Measurements from ENCODE around the gene RTEL1.

The RTEL1 gene

DNA sequence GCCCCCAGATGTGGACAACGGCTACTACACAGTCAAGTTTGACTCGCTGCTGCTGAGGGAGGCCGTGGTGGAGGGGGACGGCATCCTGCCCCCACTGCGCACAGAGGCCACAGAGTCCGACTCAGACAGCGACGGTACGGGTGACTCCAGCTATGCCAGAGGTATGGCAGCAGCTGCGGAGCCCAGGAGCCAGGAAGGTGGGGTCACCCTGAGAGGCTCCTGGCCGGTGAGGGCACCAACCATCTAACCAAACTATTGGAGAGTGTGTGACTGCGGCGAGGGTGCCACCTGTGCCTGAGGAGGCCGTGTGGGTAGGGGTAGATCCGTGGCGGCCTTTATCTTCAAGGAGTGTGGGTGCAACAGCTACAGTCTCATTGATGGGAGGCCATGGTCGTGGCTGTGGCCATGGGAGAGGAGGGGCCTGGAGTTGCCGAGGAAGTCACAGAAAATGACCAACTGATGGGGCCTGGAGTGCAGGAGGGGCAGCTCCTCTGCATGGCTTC lies 75.5 kb downstream of the RTEL1 start:
- TF ChIP-seq CTCF (IDR thresholded peaks at IDR 0.05; ENCODE audit: low read length) = no peak
- no peak for TF ChIP-seq EZH2 (IDR thresholded peaks at IDR 0.05; ENCODE audit: borderline replicate concordance, low read length)
- H3K4me3 ChIP-seq (ENCODE audit: low read depth, low read length, poor library complexity, severe bottlenecking) = no peak overlapping the region
- peaks cover 23% of the 10 kb centered on the region for H3K36me3 ChIP-seq (ENCODE audit: insufficient read depth, low read length)
- no peaks in the 10 kb centered on the region; the same call in 1 of the 2 replicates for H3K27me3 ChIP-seq (ENCODE audit: insufficient read depth, low read length)
- no peak overlapping the region for H3K4me2 ChIP-seq (ENCODE audit: low read length)
- no peak overlapping the region for H2AFZ ChIP-seq (ENCODE audit: low read length)
- H3K4me1 ChIP-seq (ENCODE audit: insufficient read depth, low read length, severe bottlenecking) = peaks cover 50% of the 10 kb centered on the region
- no peaks in the 10 kb centered on the region for H4K20me1 ChIP-seq (ENCODE audit: insufficient read depth, low read length)
- 0 out of 2 replicates have a peak, but pooled peaks cover 1% of the 10 kb centered on the region for H3F3A ChIP-seq (ENCODE audit: insufficient read depth, low read length)
- no peaks in the 10 kb centered on the region for H3K79me2 ChIP-seq (ENCODE audit: insufficient read depth, low read length)
- H3K9ac ChIP-seq (ENCODE audit: low read length) = no peak overlapping the region
- no peaks in the 10 kb centered on the region for H3K9me3 ChIP-seq (ENCODE audit: low read length)
- no peak overlapping the region for H3K27ac ChIP-seq (ENCODE audit: low read depth, low read length, poor library complexity, severe bottlenecking)
- H3K9me2 ChIP-seq (ENCODE audit: low read depth, low read length) = no peaks in the 10 kb centered on the region

GRCh38 chr20:63734111-63734945 lies 76.2 kb downstream of the RTEL1 start:
- H2AFZ ChIP-seq (ENCODE audit: low read length) = no peak overlapping the region
- no peaks in the 10 kb centered on the region for H3K79me2 ChIP-seq (ENCODE audit: insufficient read depth, low read length)
- H4K20me1 ChIP-seq (ENCODE audit: insufficient read depth, low read length) = no peaks in the 10 kb centered on the region
- H3K36me3 ChIP-seq (ENCODE audit: insufficient read depth, low read length) = peaks cover 23% of the 10 kb centered on the region
- no peak overlapping the region for H3K9ac ChIP-seq (ENCODE audit: low read length)
- H3K9me3 ChIP-seq (ENCODE audit: low read length) = no peaks in the 10 kb centered on the region
- no peaks in the 10 kb centered on the region; the same call in 1 of the 2 replicates for H3F3A ChIP-seq (ENCODE audit: insufficient read depth, low read length)
- no peak overlapping the region for H3K4me3 ChIP-seq (ENCODE audit: low read depth, low read length, poor library complexity, severe bottlenecking)
- H3K27ac ChIP-seq (ENCODE audit: low read depth, low read length, poor library complexity, severe bottlenecking) = no peak overlapping the region
- H3K4me1 ChIP-seq (ENCODE audit: insufficient read depth, low read length, severe bottlenecking) = peaks cover 52% of the 10 kb centered on the region
- H3K27me3 ChIP-seq (ENCODE audit: insufficient read depth, low read length) = no peaks in the 10 kb centered on the region; the same call in 1 of the 2 replicates
- TF ChIP-seq CTCF (IDR thresholded peaks at IDR 0.05; ENCODE audit: low read length) (no peak), EZH2 (IDR thresholded peaks at IDR 0.05; ENCODE audit: borderline replicate concordance, low read length) (no peak)
- H3K9me2 ChIP-seq (ENCODE audit: low read depth, low read length) = no peaks in the 10 kb centered on the region
- H3K4me2 ChIP-seq (ENCODE audit: low read length) = no peak overlapping the region

GRCh38 chr20:63734946-63735858 lies 77.1 kb downstream of the RTEL1 start:
- TF ChIP-seq CTCF (IDR thresholded peaks at IDR 0.05; ENCODE audit: low read length) (no peak), EZH2 (IDR thresholded peaks at IDR 0.05; ENCODE audit: borderline replicate concordance, low read length) (no peak)
- Histone ChIP-seq H3K36me3 (ENCODE audit: insufficient read depth, low read length) (peaks cover 23% of the 10 kb centered on the region), H3K79me2 (ENCODE audit: insufficient read depth, low read length) (no peaks in the 10 kb centered on the region), H2AFZ (ENCODE audit: low read length) (no peak overlapping the region), H3K27me3 (ENCODE audit: insufficient read depth, low read length) (no peaks in the 10 kb centered on the region; the same call in 1 of the 2 replicates), H3K9me2 (ENCODE audit: low read depth, low read length) (no peaks in the 10 kb centered on the region), H3K4me1 (ENCODE audit: insufficient read depth, low read length, severe bottlenecking) (peaks cover 48% of the 10 kb centered on the region), H3K27ac (ENCODE audit: low read depth, low read length, poor library complexity, severe bottlenecking) (no peak overlapping the region), H3F3A (ENCODE audit: insufficient read depth, low read length) (no peaks in the 10 kb centered on the region; the same call in 1 of the 2 replicates), H3K9ac (ENCODE audit: low read length) (no peak overlapping the region), H4K20me1 (ENCODE audit: insufficient read depth, low read length) (no peaks in the 10 kb centered on the region), H3K9me3 (ENCODE audit: low read length) (no peaks in the 10 kb centered on the region), H3K4me3 (ENCODE audit: low read depth, low read length, poor library complexity, severe bottlenecking) (no peak overlapping the region), H3K4me2 (ENCODE audit: low read length) (no peak overlapping the region)
